ENCODE results near the gene INTS7. TPM values are rescaled to one million over a fixed set of nuclear protein-coding genes. Genes with fewer than 3 reads are reported as not detected.
"Not testable (repeated sequence)": the region's sequence is repeated elsewhere in the genome, so short reads cannot be mapped to it uniquely, and the experiment has no call there.

The INTS7 gene
- total RNA-seq, 2 experiments from 2014 or later: 2.9 to 3.2 TPM

DNA sequence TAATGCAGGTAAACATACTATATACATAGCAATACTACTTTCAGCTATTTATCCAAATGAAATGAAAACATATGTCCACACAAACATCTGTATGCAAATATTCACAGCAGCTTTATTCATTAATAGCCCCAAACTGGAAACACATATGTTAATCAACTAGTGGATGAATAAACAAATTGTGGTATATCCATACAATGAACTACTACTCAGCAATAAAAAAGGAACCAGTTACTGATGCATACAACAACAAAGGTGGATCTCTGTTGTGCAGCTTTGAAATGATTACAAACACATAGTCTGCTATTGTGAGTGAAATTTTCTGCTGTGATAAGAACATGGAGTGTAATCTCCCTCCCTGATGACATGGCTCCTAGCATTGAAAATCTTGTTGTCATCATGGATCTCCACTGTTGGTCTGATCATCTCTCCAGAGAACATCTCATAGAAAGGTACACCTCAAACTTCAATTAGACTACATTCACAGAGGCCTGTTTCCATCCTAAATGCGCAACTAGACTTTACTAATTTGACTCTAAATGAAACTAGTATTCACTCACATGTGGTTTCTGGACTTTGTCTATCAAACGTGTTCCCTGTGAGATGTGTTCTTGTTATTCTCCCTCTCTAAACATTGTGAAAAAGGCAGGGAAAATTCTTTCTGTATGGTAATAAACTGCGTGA, 10.7 kb downstream of the INTS7 start:
- ChIA-PET POLR2A (interaction anchor here (1.3 kb wide), 1 partner anchor 11 kb away, joined by 4 read pairs; the partner anchor contains the start of genes DTL and INTS7), CTCF (no interaction called here)
- no peak overlapping the region for H3K27ac ChIP-seq (ENCODE audit: low read depth in 1 of 2, low read length in 2 of 2)
- peaks cover 18% of the 10 kb centered on the region for H3K36me3 Mint-ChIP-seq (ENCODE audit: low read depth)
- H3K4me3 ChIP-seq (ENCODE audit: low read length): no peak overlapping the region
- TF ChIP-seq, protein P1, sequence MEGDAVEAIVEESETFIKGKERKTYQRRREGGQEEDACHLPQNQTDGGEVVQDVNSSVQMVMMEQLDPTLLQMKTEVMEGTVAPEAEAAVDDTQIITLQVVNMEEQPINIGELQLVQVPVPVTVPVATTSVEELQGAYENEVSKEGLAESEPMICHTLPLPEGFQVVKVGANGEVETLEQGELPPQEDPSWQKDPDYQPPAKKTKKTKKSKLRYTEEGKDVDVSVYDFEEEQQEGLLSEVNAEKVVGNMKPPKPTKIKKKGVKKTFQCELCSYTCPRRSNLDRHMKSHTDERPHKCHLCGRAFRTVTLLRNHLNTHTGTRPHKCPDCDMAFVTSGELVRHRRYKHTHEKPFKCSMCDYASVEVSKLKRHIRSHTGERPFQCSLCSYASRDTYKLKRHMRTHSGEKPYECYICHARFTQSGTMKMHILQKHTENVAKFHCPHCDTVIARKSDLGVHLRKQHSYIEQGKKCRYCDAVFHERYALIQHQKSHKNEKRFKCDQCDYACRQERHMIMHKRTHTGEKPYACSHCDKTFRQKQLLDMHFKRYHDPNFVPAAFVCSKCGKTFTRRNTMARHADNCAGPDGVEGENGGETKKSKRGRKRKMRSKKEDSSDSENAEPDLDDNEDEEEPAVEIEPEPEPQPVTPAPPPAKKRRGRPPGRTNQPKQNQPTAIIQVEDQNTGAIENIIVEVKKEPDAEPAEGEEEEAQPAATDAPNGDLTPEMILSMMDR (IDR thresholded peaks at IDR 0.05): no peak
- no peak overlapping the region for H3K27ac Mint-ChIP-seq
- H3K9me3 Mint-ChIP-seq: peaks cover 4% of the 10 kb centered on the region
- no peaks in the 10 kb centered on the region for H3K27me3 Mint-ChIP-seq
- intact Hi-C loops (cut with DNase I, micrococcal nuclease): no loop called here
- H3K4me1 Mint-ChIP-seq (ENCODE audit: low read depth): peaks cover 15% of the 10 kb centered on the region
- no peak for DNase-seq
- peaks cover 0 to 5% of the 10 kb centered on the region in 2 experiments for H3K9me3 ChIP-seq (ENCODE audit: control insufficient read depth in 1 of 2, insufficient read depth in 1 of 2, low read length in 2 of 2)
- H3K36me3 ChIP-seq (ENCODE audit: insufficient read depth, low read length): no peaks in the 10 kb centered on the region
- no peak for ATAC-seq (ENCODE audit: poor library complexity)
- no peaks in the 10 kb centered on the region for H3K27me3 ChIP-seq (ENCODE audit: control insufficient read depth in 1 of 2, insufficient read depth in 2 of 2, low read length in 2 of 2)
- H3K4me1 ChIP-seq (ENCODE audit: insufficient read depth, low read length): no peaks in the 10 kb centered on the region
- no peak overlapping the region for H3K4me3 Mint-ChIP-seq

DNA sequence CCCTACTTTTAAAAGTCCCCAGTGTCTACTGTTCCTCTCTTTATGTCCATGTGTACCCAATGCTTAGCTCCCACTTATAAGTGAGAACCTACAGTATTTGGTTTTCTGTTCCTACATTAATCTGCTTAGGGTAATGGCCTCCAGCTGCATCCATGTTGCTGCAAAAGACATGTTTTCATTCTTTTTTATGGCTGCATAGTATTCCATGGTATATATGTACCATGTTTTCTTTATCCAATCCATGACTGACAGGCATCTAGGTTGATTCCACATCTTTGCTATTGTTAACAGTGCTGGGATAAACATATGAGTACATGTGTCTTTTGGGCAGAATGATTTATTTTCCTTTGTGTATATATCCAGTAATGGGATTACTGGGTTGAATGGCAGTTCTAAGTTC, 12.4 kb downstream of the INTS7 start:
- H3K9me3 Mint-ChIP-seq; H3K36me3 ChIP-seq (ENCODE audit: insufficient read depth, low read length); H3K27me3 ChIP-seq (ENCODE audit: control insufficient read depth in 1 of 2, insufficient read depth in 2 of 2, low read length in 2 of 2); DNase-seq; H3K4me3 Mint-ChIP-seq; H3K4me1 Mint-ChIP-seq (ENCODE audit: low read depth); H3K4me1 ChIP-seq (ENCODE audit: insufficient read depth, low read length); intact Hi-C loops (cut with DNase I, micrococcal nuclease); H3K4me3 ChIP-seq (ENCODE audit: low read length); CTCF ChIA-PET; H3K9me3 ChIP-seq (ENCODE audit: control insufficient read depth in 1 of 2, insufficient read depth in 1 of 2, low read length in 2 of 2); POLR2A ChIA-PET; H3K27me3 Mint-ChIP-seq; H3K27ac Mint-ChIP-seq; H3K27ac ChIP-seq (ENCODE audit: low read depth in 1 of 2, low read length in 2 of 2); ATAC-seq (ENCODE audit: poor library complexity): not testable (repeated sequence)
- H3K36me3 Mint-ChIP-seq (ENCODE audit: low read depth): peaks cover 20% of the 10 kb centered on the region

DNA sequence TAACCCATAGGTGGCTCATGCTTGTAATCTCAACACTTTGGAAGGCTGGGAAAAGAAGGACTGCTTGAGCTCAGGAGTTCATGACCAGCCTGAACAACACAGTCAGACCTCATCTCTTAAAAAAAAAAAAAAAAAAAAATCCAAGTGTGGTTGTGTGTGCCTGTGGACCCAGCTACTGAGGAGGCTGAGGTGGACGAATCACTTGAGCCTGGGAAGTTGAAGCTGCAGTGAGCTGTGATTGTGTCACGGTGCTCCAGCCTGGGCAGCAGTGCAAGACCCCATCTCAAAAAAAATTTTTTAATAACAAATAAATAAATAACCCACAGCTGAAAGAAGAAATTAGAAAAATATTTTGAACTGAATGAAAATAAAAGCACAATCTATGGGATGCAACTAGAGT, 13.8 kb downstream of the INTS7 start:
- no peak for DNase-seq
- Mint-ChIP-seq H3K36me3 (ENCODE audit: low read depth) (peaks cover 31% of the 10 kb centered on the region), H3K27ac (no peak overlapping the region), H3K4me3 (no peak overlapping the region), H3K27me3 (no peaks in the 10 kb centered on the region), H3K9me3 (peaks cover 4% of the 10 kb centered on the region), H3K4me1 (ENCODE audit: low read depth) (no peaks in the 10 kb centered on the region)
- no peak overlapping the region for H3K4me3 ChIP-seq (ENCODE audit: low read length)
- no peaks in the 10 kb centered on the region for H3K27me3 ChIP-seq (ENCODE audit: control insufficient read depth in 1 of 2, insufficient read depth in 2 of 2, low read length in 2 of 2)
- H3K36me3 ChIP-seq (ENCODE audit: insufficient read depth, low read length): peaks cover 3% of the 10 kb centered on the region
- no peak overlapping the region for H3K27ac ChIP-seq (ENCODE audit: low read depth in 1 of 2, low read length in 2 of 2)
- intact Hi-C loops (cut with DNase I, micrococcal nuclease): no loop called here
- no peak for ATAC-seq (ENCODE audit: poor library complexity)
- POLR2A ChIA-PET: interaction anchor here (0.6 kb wide), 1 partner anchor 478 kb away, joined by 4 read pairs; no protein-coding TSS in a partner anchor
- TF ChIP-seq, protein P1 (IDR thresholded peaks at IDR 0.05): no peak
- H3K9me3 ChIP-seq (ENCODE audit: control insufficient read depth in 1 of 2, insufficient read depth in 1 of 2, low read length in 2 of 2): peaks cover 0 to 5% of the 10 kb centered on the region in 2 experiments
- H3K4me1 ChIP-seq (ENCODE audit: insufficient read depth, low read length): no peaks in the 10 kb centered on the region
- CTCF ChIA-PET: no interaction called here

DNA sequence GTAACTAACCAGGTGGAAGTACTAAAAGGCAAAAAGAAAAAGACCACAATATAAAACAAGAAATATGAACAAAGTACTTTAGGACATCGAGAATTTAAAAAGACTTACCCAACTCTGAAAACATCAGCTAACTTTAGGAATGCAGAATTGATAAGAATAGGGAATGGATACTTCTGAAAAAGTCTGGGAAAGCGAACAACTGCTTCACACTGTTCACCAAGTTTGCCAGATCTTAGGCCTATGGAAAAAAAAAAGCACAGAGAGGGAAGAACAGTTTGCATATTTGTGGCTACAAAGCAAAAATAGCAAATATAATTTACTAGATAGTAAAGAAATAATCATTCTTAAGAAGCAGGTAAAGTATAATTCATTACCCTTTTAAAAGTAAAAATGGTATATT, 14.4 kb downstream of the INTS7 start:
- Histone ChIP-seq H3K9me3 (ENCODE audit: control insufficient read depth in 1 of 2, insufficient read depth in 1 of 2, low read length in 2 of 2) (peaks cover 0 to 5% of the 10 kb centered on the region in 2 experiments), H3K36me3 (ENCODE audit: insufficient read depth, low read length) (peaks cover 3% of the 10 kb centered on the region), H3K4me1 (ENCODE audit: insufficient read depth, low read length) (no peaks in the 10 kb centered on the region), H3K4me3 (ENCODE audit: low read length) (no peak overlapping the region), H3K27ac (ENCODE audit: low read depth in 1 of 2, low read length in 2 of 2) (no peak overlapping the region), H3K27me3 (ENCODE audit: control insufficient read depth in 1 of 2, insufficient read depth in 2 of 2, low read length in 2 of 2) (no peaks in the 10 kb centered on the region)
- H3K9me3 Mint-ChIP-seq: peaks cover 4% of the 10 kb centered on the region
- H3K4me1 Mint-ChIP-seq (ENCODE audit: low read depth): no peaks in the 10 kb centered on the region
- POLR2A ChIA-PET: no interaction called here
- TF ChIP-seq, protein P1 (IDR thresholded peaks at IDR 0.05): no peak
- no peak overlapping the region for H3K27ac Mint-ChIP-seq
- ATAC-seq (ENCODE audit: poor library complexity) (no peak), DNase-seq (no peak)
- no peak overlapping the region for H3K4me3 Mint-ChIP-seq
- CTCF ChIA-PET: no interaction called here
- H3K27me3 Mint-ChIP-seq: no peaks in the 10 kb centered on the region
- peaks cover 37% of the 10 kb centered on the region for H3K36me3 Mint-ChIP-seq (ENCODE audit: low read depth)
- intact Hi-C loops (cut with DNase I, micrococcal nuclease): no loop called here

Data from CD4-positive, alpha-beta T cell (primary cell).